ENCODE data around the gene NAALADL2.

GRCh38 chr3:175475765-175476164, 616.6 kb downstream of the NAALADL2 start:
- TF ChIP-seq POLR2AphosphoS5 (IDR thresholded peaks at IDR 0.05) (no peak), CTCF (IDR thresholded peaks at IDR 0.05; ENCODE audit: poor library complexity, severe bottlenecking) (no peak), EZH2 (IDR thresholded peaks at IDR 0.05; ENCODE audit: borderline replicate concordance, insufficient read depth, low read length, poor library complexity, severe bottlenecking) (no peak), TAF1 (IDR thresholded peaks at IDR 0.05; ENCODE audit: low read depth) (no peak), EP300 (conservative IDR thresholded peaks at IDR 0.05; ENCODE audit: poor library complexity, severe bottlenecking) (no peak), RAD21 (conservative IDR thresholded peaks at IDR 0.05) (no peak), SMC3 (conservative IDR thresholded peaks at IDR 0.05; ENCODE audit: poor library complexity) (no peak), REST (IDR thresholded peaks at IDR 0.05; ENCODE audit: borderline replicate concordance) (no peak), MXI1 (conservative IDR thresholded peaks at IDR 0.05; ENCODE audit: poor library complexity, severe bottlenecking) (no peak)
